ENCODE data around the gene STAT5A. TPM values are rescaled to one million over a fixed set of nuclear protein-coding genes. Genes with fewer than 3 reads are reported as not detected.

STAT5A gene
- polyA plus RNA-seq, 1 of the 3 experiments (the other 2 are of a cell fraction), result 2.3 TPM

DNA sequence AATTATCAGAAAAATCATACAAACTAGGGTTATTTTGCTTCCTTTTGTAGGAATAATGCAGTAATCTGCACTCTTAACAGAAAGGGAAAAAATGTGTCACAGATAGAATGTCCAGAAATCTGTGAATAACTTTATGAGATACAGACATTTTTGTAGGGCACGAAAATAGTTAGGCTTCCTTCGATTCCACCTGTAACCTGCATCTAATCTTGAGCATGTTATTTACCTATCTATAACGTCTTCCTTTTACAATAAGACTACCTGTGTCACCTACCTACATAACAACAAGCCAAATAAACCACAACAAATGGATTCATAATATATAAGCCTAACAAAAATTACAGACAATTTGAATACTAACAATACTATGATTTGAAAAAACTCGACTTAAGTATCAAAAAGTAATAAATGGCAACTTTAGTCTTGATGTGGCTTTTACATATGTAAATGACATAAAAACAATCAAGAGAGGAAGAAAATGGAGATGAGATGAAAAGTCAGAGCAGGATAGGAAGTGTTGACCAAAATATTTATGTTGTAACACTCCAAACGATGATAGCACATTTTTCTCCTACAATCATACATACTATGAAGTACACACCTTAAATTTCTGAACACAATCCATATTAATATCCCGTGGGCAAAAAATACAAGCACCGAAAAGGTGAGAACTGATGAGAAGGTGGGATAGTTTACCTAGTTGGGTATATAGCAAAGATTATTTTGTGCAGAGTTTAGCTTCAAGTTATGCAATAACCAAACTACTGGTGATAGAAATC is 14.6 kb upstream of the STAT5A start:
- Histone ChIP-seq H3K9ac (no peak overlapping the region), H3K9me2 (no peaks in the 10 kb centered on the region), H3F3A (replicated peaks; ENCODE audit: insufficient read depth) (peaks cover 6% of the 10 kb centered on the region), H3K4me2 (no peak overlapping the region; the same call in 1 of the 2 replicates), H3K36me3 (replicated peaks in 1 of 2; ENCODE audit: control insufficient read depth in 1 of 2, insufficient read depth in 2 of 2, low read length in 1 of 2) (no peaks in the 10 kb centered on the region), H3K27me3 (ENCODE audit: insufficient read depth) (no peaks in the 10 kb centered on the region), H2AFZ (ENCODE audit: low read depth) (no peak overlapping the region), H3K4me3 (ENCODE audit: low read depth in 2 of 2, low read length in 1 of 2) (no peak overlapping the region), H3K27ac (ENCODE audit: low read depth in 2 of 2, low read length in 1 of 2) (no peak overlapping the region), H3K4me1 (ENCODE audit: control insufficient read depth in 1 of 2, insufficient read depth in 2 of 2, low read depth in 1 of 2, low read length in 1 of 2) (peaks cover 19 to 21% of the 10 kb centered on the region in 2 experiments), H4K20me1 (ENCODE audit: insufficient read depth) (peaks cover 38% of the 10 kb centered on the region), H3K79me2 (ENCODE audit: insufficient read depth) (peaks cover 68% of the 10 kb centered on the region), H3K9me3 (no peaks in the 10 kb centered on the region)
- DNase-seq, result no peak
- TF ChIP-seq CHD2 (IDR thresholded peaks at IDR 0.05; ENCODE audit: low read length, partially characterized antibody) (no peak), SMC3 (IDR thresholded peaks at IDR 0.05; ENCODE audit: low read depth, low read length) (no peak), EZH2phosphoT487 (IDR thresholded peaks at IDR 0.05; ENCODE audit: borderline replicate concordance, low read depth) (no peak), USF2 (IDR thresholded peaks at IDR 0.05; ENCODE audit: borderline replicate concordance, low read depth, low read length) (no peak), ZBTB33 (IDR thresholded peaks at IDR 0.05; ENCODE audit: borderline replicate concordance, low read depth) (no peak), NRF1 (IDR thresholded peaks at IDR 0.05; ENCODE audit: low read depth, low read length) (no peak), RAD21 (IDR thresholded peaks at IDR 0.05; ENCODE audit: low read length) (no peak), TCF12 (IDR thresholded peaks at IDR 0.05) (no peak), USF1 (IDR thresholded peaks at IDR 0.05; ENCODE audit: borderline replicate concordance, low read depth) (no peak), PBX3 (IDR thresholded peaks at IDR 0.05) (no peak), MAX (IDR thresholded peaks at IDR 0.05; ENCODE audit: low read depth) (no peak), FOSL2 (IDR thresholded peaks at IDR 0.05; ENCODE audit: borderline replicate concordance, low read depth) (no peak), MEF2A (IDR thresholded peaks at IDR 0.05; ENCODE audit: borderline replicate concordance, low read depth) (no peak), GATA2 (CRISPR knock-in tag; IDR thresholded peaks at IDR 0.05) (no peak), FOXM1 (IDR thresholded peaks at IDR 0.05; ENCODE audit: low read depth) (no peak), NFIC (IDR thresholded peaks at IDR 0.05; ENCODE audit: borderline replicate concordance) (no peak), TAF1 (IDR thresholded peaks at IDR 0.05; ENCODE audit: borderline replicate concordance, low read depth, low read length) (no peak)
- TF ChIP-seq, protein P1, sequence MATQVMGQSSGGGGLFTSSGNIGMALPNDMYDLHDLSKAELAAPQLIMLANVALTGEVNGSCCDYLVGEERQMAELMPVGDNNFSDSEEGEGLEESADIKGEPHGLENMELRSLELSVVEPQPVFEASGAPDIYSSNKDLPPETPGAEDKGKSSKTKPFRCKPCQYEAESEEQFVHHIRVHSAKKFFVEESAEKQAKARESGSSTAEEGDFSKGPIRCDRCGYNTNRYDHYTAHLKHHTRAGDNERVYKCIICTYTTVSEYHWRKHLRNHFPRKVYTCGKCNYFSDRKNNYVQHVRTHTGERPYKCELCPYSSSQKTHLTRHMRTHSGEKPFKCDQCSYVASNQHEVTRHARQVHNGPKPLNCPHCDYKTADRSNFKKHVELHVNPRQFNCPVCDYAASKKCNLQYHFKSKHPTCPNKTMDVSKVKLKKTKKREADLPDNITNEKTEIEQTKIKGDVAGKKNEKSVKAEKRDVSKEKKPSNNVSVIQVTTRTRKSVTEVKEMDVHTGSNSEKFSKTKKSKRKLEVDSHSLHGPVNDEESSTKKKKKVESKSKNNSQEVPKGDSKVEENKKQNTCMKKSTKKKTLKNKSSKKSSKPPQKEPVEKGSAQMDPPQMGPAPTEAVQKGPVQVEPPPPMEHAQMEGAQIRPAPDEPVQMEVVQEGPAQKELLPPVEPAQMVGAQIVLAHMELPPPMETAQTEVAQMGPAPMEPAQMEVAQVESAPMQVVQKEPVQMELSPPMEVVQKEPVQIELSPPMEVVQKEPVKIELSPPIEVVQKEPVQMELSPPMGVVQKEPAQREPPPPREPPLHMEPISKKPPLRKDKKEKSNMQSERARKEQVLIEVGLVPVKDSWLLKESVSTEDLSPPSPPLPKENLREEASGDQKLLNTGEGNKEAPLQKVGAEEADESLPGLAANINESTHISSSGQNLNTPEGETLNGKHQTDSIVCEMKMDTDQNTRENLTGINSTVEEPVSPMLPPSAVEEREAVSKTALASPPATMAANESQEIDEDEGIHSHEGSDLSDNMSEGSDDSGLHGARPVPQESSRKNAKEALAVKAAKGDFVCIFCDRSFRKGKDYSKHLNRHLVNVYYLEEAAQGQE (IDR thresholded peaks at IDR 0.05; ENCODE audit: low read depth, low read length), result no peak
- WGBS (ENCODE audit: low lambda C conversion rate), result 89% methylated on average over 7 of the region's 7 CpGs
- ChIA-PET POLR2A (no interaction called here), CTCF (interaction anchor here (1.2 to 1.7 kb wide), 2 partner anchors 22 to 52 kb away, joined by 4 to 5 read pairs; no protein-coding TSS in a partner anchor)
